GM23248 (cell line): ENCODE data around the gene RCOR1.
"Not testable (repeated sequence)": the region's sequence is repeated elsewhere in the genome, so short reads cannot be mapped to it uniquely, and the experiment has no call there.

ENCODE experiments used
- EZH2 ChIP-seq: fragments of 200-600 bp; sonication (generic); IDR thresholded peaks from 2 replicates; pipeline ENCODE4 v1.6.1; 2018; ENCODE audit warnings: antibody characterized with exemption, mild to moderate bottlenecking; ENCODE audit not compliant: insufficient read depth, poor library complexity, severe bottlenecking
- EZH2phosphoT487 ChIP-seq: fragments of 200-600 bp; sonication (generic); IDR thresholded peaks from 2 replicates; pipeline ENCODE4 v1.6.1; 2018; ENCODE audit warnings: antibody characterized with exemption, moderate library complexity, mild to moderate bottlenecking, low read depth; ENCODE audit not compliant: insufficient read depth

GRCh38 chr14:102765770-102766169 lies 173.3 kb downstream of the RCOR1 start:
- TF ChIP-seq EZH2, EZH2phosphoT487: not testable (repeated sequence)
